Keratinocyte (primary cell): Measurements from ENCODE around the gene RDH5.

ENCODE experiments used
- CTCF ChIP-seq, 3 experiments: IDR thresholded peaks in 1 of 3; conservative IDR thresholded peaks in 1 of 3; optimal IDR thresholded peaks in 1 of 3; 2 replicates in 2 of 3; 3 replicates in 1 of 3; pipeline versions ENCODE3 to v1.5.1; 2011; ENCODE audit warnings: low read length in 3 of 3, mild to moderate bottlenecking in 3 of 3, moderate library complexity in 2 of 3, control low read depth in 1 of 3, inconsistent platforms in 1 of 3; ENCODE audit not compliant: insufficient read depth in 2 of 3; ENCODE audit errors: extremely low read depth in 1 of 3
- EZH2 ChIP-seq: IDR thresholded peaks from one replicate; pipeline ENCODE4 v1.6.1; 2012; ENCODE audit warnings: inconsistent platforms, mild to moderate bottlenecking, low read length, moderate library complexity

GRCh38 chr12:55696141-55696540 is 24.1 kb upstream of the RDH5 start:
- TF ChIP-seq CTCF (optimal IDR thresholded peaks at IDR 0.05 in 1 of 3, IDR thresholded peaks at IDR 0.05 in 1 of 3, conservative IDR thresholded peaks at IDR 0.05 in 1 of 3; ENCODE audit: extremely low read depth in 1 of 3, insufficient read depth in 2 of 3, low read length in 3 of 3) (no peak), EZH2 (no peak)
